Measurements from ENCODE around the gene GPATCH1. TPM values are rescaled to one million over a fixed set of nuclear protein-coding genes. Genes with fewer than 3 reads are reported as not detected.

Gene GPATCH1
- total RNA-seq, 1 donor from 2014 or later: 15.6 TPM

DNA sequence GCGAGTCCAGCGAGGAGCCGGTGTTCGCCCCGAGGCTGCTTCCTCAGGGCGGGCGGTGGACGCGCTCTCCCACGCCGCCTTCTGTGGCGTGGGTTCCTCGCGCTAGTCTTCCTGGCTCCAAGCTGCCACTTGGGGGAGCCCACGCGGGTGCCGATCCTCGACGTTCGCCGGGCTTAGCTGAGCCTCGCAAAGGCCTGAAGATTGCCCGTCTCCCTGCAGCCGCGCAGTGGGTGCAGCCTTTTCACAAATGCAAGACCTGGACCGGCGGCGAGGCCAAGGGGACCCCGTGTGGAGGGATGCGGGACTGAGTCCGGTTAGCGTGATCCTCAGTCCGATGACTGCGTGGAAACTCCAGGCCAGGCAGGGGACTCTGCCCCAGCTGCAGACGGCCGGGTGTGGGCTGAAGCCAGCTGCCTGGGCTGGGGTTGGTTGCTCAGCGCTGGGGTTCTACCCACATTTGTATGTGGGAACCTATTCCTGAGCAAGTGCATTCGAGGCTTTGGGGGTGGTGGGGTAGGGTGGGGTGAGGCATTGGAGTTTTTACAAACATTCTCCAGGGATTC lies 96.5 kb downstream of the GPATCH1 start:
- Mint-ChIP-seq H3K9me3 (ENCODE audit: low read depth) (no peaks in the 10 kb centered on the region), H3K36me3 (ENCODE audit: insufficient read depth) (peaks cover 2% of the 10 kb centered on the region), H3K4me3 (ENCODE audit: low read depth) (peak overlapping the region; percentile 92), H3K27ac (peak overlapping the region; percentile 100), H3K27me3 (peaks cover 5% of the 10 kb centered on the region), H3K4me1 (ENCODE audit: low read depth) (peaks cover 15% of the 10 kb centered on the region)
- peak; percentile 56 for TF ChIP-seq CTCF (IDR thresholded peaks at IDR 0.05; ENCODE audit: unreplicated experiment)
- DNase-seq (ENCODE audit: low spot score, unreplicated experiment): peak; percentile 60

Other genes with a start within 250 kb of the GPATCH1 start
- 4.6 and 5.4 TPM in 2 replicates for gene SLC7A9, start 211.4 kb upstream of the GPATCH1 start, total RNA-seq
- gene CEP89, start 109.2 kb upstream of the GPATCH1 start, total RNA-seq: 41.4 and 47.3 TPM in 2 replicates
- 3.4 and 4.7 TPM in 2 replicates for gene FAAP24, start 108.9 kb upstream of the GPATCH1 start, total RNA-seq
- gene RHPN2, start 16.3 kb upstream of the GPATCH1 start, total RNA-seq: 33.9 and 40.2 TPM in 2 replicates
- not detected in 2 replicates for gene WDR88, start 50.9 kb downstream of the GPATCH1 start, total RNA-seq
- gene LRP3, start 113.1 kb downstream of the GPATCH1 start, total RNA-seq: 50.1 and 51.2 TPM in 2 replicates
- gene SLC7A10, start 144.7 kb downstream of the GPATCH1 start, total RNA-seq: 0.48 and 0.98 TPM in 2 replicates
- gene CEBPA, start 221.4 kb downstream of the GPATCH1 start, total RNA-seq: 12.3 and 12.5 TPM in 2 replicates

Data from progenitor cell of endocrine pancreas (in vitro differentiated cells).